K562 (cell line): ENCODE results near the gene MED15. TPM values are rescaled to one million over a fixed set of nuclear protein-coding genes. Genes with fewer than 3 reads are reported as not detected.
A peak's percentile ranks its signal among the peaks of the same experiment; 100 is the strongest.

ENCODE experiments used
- ARID2 ChIP-seq: fragments of 450-650 bp; IDR thresholded peaks from 2 replicates; pipeline ENCODE4 v1.6.1; 2017; ENCODE audit warnings: antibody characterized with exemption, mild to moderate bottlenecking
- CHCHD3 ChIP-seq: fragments of 250-450 bp; sonication (Bioruptor Pico); IDR thresholded peaks from 2 replicates; pipeline ENCODE4 v2.1.2; 2022; ENCODE audit warnings: mild to moderate bottlenecking
- GABPB1 ChIP-seq: sonication (generic); formaldehyde crosslinking; IDR thresholded peaks from 2 replicates; pipeline ENCODE4 v1.8.0; 2022; ENCODE audit warnings: mild to moderate bottlenecking, missing genetic modification reagents
- GABPB2 ChIP-seq: fragments of 250-450 bp; sonication (Bioruptor Pico); conservative IDR thresholded peaks from 2 replicates; pipeline ENCODE4 v1.5.1; 2021; ENCODE audit warnings: mild to moderate bottlenecking
- GATAD2A ChIP-seq: fragments of 450-650 bp; IDR thresholded peaks from 2 replicates; pipeline ENCODE4 v1.6.1; 2017
- MAZ ChIP-seq, 2 experiments: fragments of 450-650 bp in 1 of 2; sonication (generic) in 1 of 2; formaldehyde crosslinking; IDR thresholded peaks in 1 of 2; conservative IDR thresholded peaks in 1 of 2; 2 replicates each; pipeline versions ENCODE4 v1.4.0 to v1.5.0; 2020; ENCODE audit warnings: mild to moderate bottlenecking in 1 of 2, missing genetic modification reagents in 1 of 2
- MTF1 ChIP-seq: fragments of 250-450 bp; sonication (Bioruptor Pico); IDR thresholded peaks from 2 replicates; pipeline ENCODE4 v1.9.0; 2021; ENCODE audit warnings: moderate library complexity, mild to moderate bottlenecking, inconsistent platforms, borderline replicate concordance
- NELFE ChIP-seq: IDR thresholded peaks from 2 replicates; pipeline ENCODE4 v1.6.1; 2011; ENCODE audit warnings: mild to moderate bottlenecking; ENCODE audit not compliant: insufficient read depth, insufficient read length
- NR2C1 ChIP-seq, 2 experiments: fragments of 450-650 bp; IDR thresholded peaks; 2 replicates each; pipeline ENCODE4 v1.6.1; 2017; ENCODE audit warnings: mild to moderate bottlenecking in 2 of 2, antibody characterized with exemption in 1 of 2, inconsistent platforms in 1 of 2, missing compliant biosample characterization in 1 of 2, missing genetic modification characterization in 1 of 2
- NR2F6 ChIP-seq: fragments of 450-650 bp; formaldehyde crosslinking; IDR thresholded peaks from 2 replicates; pipeline ENCODE4 v1.4.0; 2020; ENCODE audit warnings: mild to moderate bottlenecking
- NUFIP1 ChIP-seq: fragments of 450-650 bp; IDR thresholded peaks from 2 replicates; pipeline ENCODE4 v1.6.1; 2018; ENCODE audit not compliant: partially characterized antibody
- POLR2AphosphoS5 ChIP-seq: IDR thresholded peaks from 2 replicates; pipeline ENCODE4 v1.6.1; 2011; ENCODE audit warnings: mild to moderate bottlenecking, low read depth, low read length, moderate library complexity; ENCODE audit not compliant: control insufficient read depth, insufficient read depth
- POU5F1 ChIP-seq: fragments of 150-350 bp; IDR thresholded peaks from 2 replicates; pipeline ENCODE4 v1.6.1; 2014; ENCODE audit warnings: borderline replicate concordance, low read length, low read depth, mild to moderate bottlenecking; ENCODE audit not compliant: partially characterized antibody
- PPARD ChIP-seq: fragments of 250-450 bp; sonication (Bioruptor Pico); IDR thresholded peaks from 2 replicates; pipeline ENCODE4 v1.8.0; 2022; ENCODE audit warnings: inconsistent platforms, mild to moderate bottlenecking, moderate library complexity
- SMAD4 ChIP-seq: fragments of 250-450 bp; sonication (Bioruptor Pico); conservative IDR thresholded peaks from 2 replicates; pipeline ENCODE4 v1.8.0; 2021; ENCODE audit warnings: inconsistent platforms, mild to moderate bottlenecking, moderate library complexity
- SNRNP70 ChIP-seq: fragments of 200-400 bp; formaldehyde crosslinking; optimal IDR thresholded peaks from 2 replicates; pipeline ENCODE3; 2017; ENCODE audit warnings: low read depth, low read length
- SRSF9 ChIP-seq: fragments of 200-400 bp; formaldehyde crosslinking; IDR thresholded peaks from 2 replicates; pipeline ENCODE4 v1.6.1; 2017; ENCODE audit warnings: low read depth, low read length, borderline replicate concordance
- TRIM28 ChIP-seq: fragments of 450-650 bp; IDR thresholded peaks from 2 replicates; pipeline ENCODE4 v1.6.1; 2017
- ZBTB1 ChIP-seq: sonication (generic); formaldehyde crosslinking; IDR thresholded peaks from 2 replicates; pipeline ENCODE4 v1.8.1; 2023; ENCODE audit warnings: missing genetic modification reagents, low read depth, mild to moderate bottlenecking, borderline replicate concordance
- ZC3H8 ChIP-seq: fragments of 450-650 bp; IDR thresholded peaks from 2 replicates; pipeline ENCODE4 v1.6.1; 2017
- ZFP91 ChIP-seq: sonication (generic); formaldehyde crosslinking; IDR thresholded peaks from 2 replicates; pipeline ENCODE4 v1.8.0; 2022; ENCODE audit warnings: mild to moderate bottlenecking, missing genetic modification reagents
- ZNF175 ChIP-seq: fragments of 200-800 bp; sonication (Bioruptor generic); IDR thresholded peaks from 2 replicates; pipeline ENCODE4 v1.6.1; 2016; ENCODE audit warnings: low read depth, mild to moderate bottlenecking, missing genetic modification characterization, missing compliant biosample characterization
- ZNF212 ChIP-seq: fragments of 450-650 bp; formaldehyde crosslinking; IDR thresholded peaks from 2 replicates; pipeline ENCODE4 v1.4.0; 2020; ENCODE audit warnings: mild to moderate bottlenecking
- ZNF551 ChIP-seq: fragments of 250-450 bp; sonication (Bioruptor Pico); IDR thresholded peaks from 2 replicates; pipeline ENCODE4 v1.5.0; 2021; ENCODE audit warnings: mild to moderate bottlenecking, moderate library complexity
- ZNF655 ChIP-seq: fragments of 250-450 bp; sonication (Bioruptor Pico); IDR thresholded peaks from 2 replicates; pipeline ENCODE4 v1.5.0; 2021
- ZNF75A ChIP-seq: fragments of 450-650 bp; formaldehyde crosslinking; IDR thresholded peaks from 2 replicates; pipeline ENCODE4 v1.4.0; 2020; ENCODE audit warnings: mild to moderate bottlenecking
- polyA plus RNA-seq, 8 experiments: library from polyadenylated mRNA; depleted of rRNA in 4 of 8; stranded (reverse) in 5 of 8; unstranded in 3 of 8; fragments of >200 nt; fragmentation: Nextera tagmentation in 2 of 8; fragmentation: Illumina TruSeq in 1 of 8; extraction: Ambion mirVana in 2 of 8; extraction: Trizol in 1 of 8; gene quantifications; 2 replicates each; pipeline versions ENCODE4 v1.2.1 to v1.2.3, GENCODE V29; 2011 to 2014; ENCODE audit warnings: inconsistent platforms in 1 of 8, missing spikeins in 1 of 8
- total RNA-seq, 7 experiments: library from RNA; depleted of rRNA in 6 of 7; stranded (reverse); fragments of >200 nt in 6 of 7; fragmentation: Illumina TruSeq in 2 of 7; extraction: Trizol in 2 of 7; gene quantifications; 2 replicates each; pipeline versions ENCODE4 v1.2.1 to v1.2.3, GENCODE V29; 2011 to 2021; ENCODE audit warnings: low replicate concordance in 1 of 7

Gene MED15
- total and polyA plus RNA-seq, 9 of the 15 experiments (the other 6 are each of a cell fraction or from before 2014, with no cell fraction given): 4.0 to 271 (median 60.1) TPM

GRCh38 chr22:20628081-20628939, 120.9 kb downstream of the MED15 start (continued):
- no peak for TF ChIP-seq CHCHD3
- TF ChIP-seq SMAD4 (CRISPR knock-in tag): no peak
- TF ChIP-seq MTF1 (CRISPR knock-in tag): no peak
- TF ChIP-seq ZNF655 (CRISPR knock-in tag): no peak
- TF ChIP-seq SNRNP70: no peak
- TF ChIP-seq GATAD2A: no peak
- no peak for TF ChIP-seq ZFP91 (CRISPR knock-in tag)
- TF ChIP-seq ZNF551 (CRISPR knock-in tag): no peak
- no peak for TF ChIP-seq ZBTB1
- TF ChIP-seq ARID2: no peak
- no peak for TF ChIP-seq TRIM28
- TF ChIP-seq GABPB2 (CRISPR knock-in tag): no peak
- peak; percentile 51 for TF ChIP-seq NUFIP1
- TF ChIP-seq NELFE: no peak
- TF ChIP-seq ZC3H8: peak; percentile 79; the same call in 1 of the 2 replicates
- no peak for TF ChIP-seq MAZ (CRISPR knock-in tag; conservative IDR thresholded peaks at IDR 0.05 in 1 of 2, IDR thresholded peaks at IDR 0.05 in 1 of 2)
- TF ChIP-seq ZNF212 (CRISPR knock-in tag): no peak
- TF ChIP-seq NR2C1 (IDR thresholded peaks at IDR 0.05): no peak
- no peak for TF ChIP-seq NR2C1 (tag; IDR thresholded peaks at IDR 0.05)
- TF ChIP-seq POLR2AphosphoS5: no peak
- no peak for TF ChIP-seq GABPB1 (CRISPR knock-in tag)
- TF ChIP-seq NR2F6 (CRISPR knock-in tag): no peak
- no peak for TF ChIP-seq ZNF75A (CRISPR knock-in tag)
- TF ChIP-seq SRSF9: no peak
- no peak for TF ChIP-seq ZNF175 (CRISPR knock-in tag)
- 0 out of 2 replicates have a peak, but pooled peaks have one; percentile 7 for TF ChIP-seq PPARD (CRISPR knock-in tag)
- no peak for TF ChIP-seq POU5F1
